Stimulated activated CD8-positive, alpha-beta memory T cell treated with anti-CD3 and anti-CD28 coated beads, Interleukin-12 subunit alpha, Interleukin-12 subunit beta, amount 100 ng/mL, for 4 hours (primary cell): Measurements from ENCODE around the gene GBE1.

ENCODE experiments used
- DNase-seq: peaks from one replicate; pipeline ENCODE4 v3.0.0-alpha.2; 2020; ENCODE audit warnings: low read depth

The GBE1 gene

GRCh38 chr3:81621277-81621676 is 140.2 kb downstream of the GBE1 start:
- DNase-seq, result no peak

- DNase-seq, result no peak
These were observed 140.6 kb downstream of the GBE1 start for GRCh38 chr3:81620849-81621248.

GRCh38 chr3:81612768-81613167 is 148.7 kb downstream of the GBE1 start:
- no peak for DNase-seq

GRCh38 chr3:81602781-81603180 is 158.7 kb downstream of the GBE1 start:
- DNase-seq, result no peak

GRCh38 chr3:81601707-81602305 is 159.6 kb downstream of the GBE1 start:
- no peak for DNase-seq

GRCh38 chr3:81592101-81592500 is 169.3 kb downstream of the GBE1 start:
- no peak for DNase-seq

- DNase-seq, result no peak
These were observed 175.5 kb downstream of the GBE1 start for GRCh38 chr3:81585937-81586336.

GRCh38 chr3:81585056-81585455 is 176.4 kb downstream of the GBE1 start:
- no peak for DNase-seq

- no peak for DNase-seq
These were observed 179.4 kb downstream of the GBE1 start for GRCh38 chr3:81581966-81582599.

GRCh38 chr3:81580355-81580754 is 181.1 kb downstream of the GBE1 start:
- no peak for DNase-seq

GRCh38 chr3:81579744-81580143 is 181.7 kb downstream of the GBE1 start:
- DNase-seq, result no peak

GRCh38 chr3:81572201-81572756 is 189.2 kb downstream of the GBE1 start:
- no peak for DNase-seq

GRCh38 chr3:81568378-81568777 is 193.1 kb downstream of the GBE1 start:
- no peak for DNase-seq

- DNase-seq, result no peak
These were observed 196.4 kb downstream of the GBE1 start for GRCh38 chr3:81565041-81565440.

GRCh38 chr3:81558106-81558505 is 203.3 kb downstream of the GBE1 start:
- DNase-seq, result no peak

- DNase-seq, result no peak
These were observed 206.6 kb downstream of the GBE1 start for GRCh38 chr3:81554801-81555200.

GRCh38 chr3:81554388-81554787 is 207.1 kb downstream of the GBE1 start:
- no peak for DNase-seq

GRCh38 chr3:81550415-81550814 is 211.0 kb downstream of the GBE1 start:
- no peak for DNase-seq

GRCh38 chr3:81549831-81550230 is 211.6 kb downstream of the GBE1 start:
- DNase-seq, result no peak

- no peak for DNase-seq
These were observed 212.1 kb downstream of the GBE1 start for GRCh38 chr3:81549388-81549787.

- no peak for DNase-seq
These were observed 215.9 kb downstream of the GBE1 start for GRCh38 chr3:81545572-81545971.

GRCh38 chr3:81544385-81544784 is 217.1 kb downstream of the GBE1 start:
- DNase-seq, result no peak

GRCh38 chr3:81540787-81541186 is 220.7 kb downstream of the GBE1 start:
- no peak for DNase-seq

- no peak for DNase-seq
These were observed 229.6 kb downstream of the GBE1 start for GRCh38 chr3:81531846-81532245.
